SIG-M5 treated with dmso at 0.1 percent for 504 hours (cell line): ENCODE results near the gene RDH5.

ENCODE experiments used
- DNase-seq: peaks from one replicate; lab custom pipeline; 2025; ENCODE audit not compliant: unreplicated experiment; lab: John Stamatoyannopoulos, UW

The RDH5 gene

DNA sequence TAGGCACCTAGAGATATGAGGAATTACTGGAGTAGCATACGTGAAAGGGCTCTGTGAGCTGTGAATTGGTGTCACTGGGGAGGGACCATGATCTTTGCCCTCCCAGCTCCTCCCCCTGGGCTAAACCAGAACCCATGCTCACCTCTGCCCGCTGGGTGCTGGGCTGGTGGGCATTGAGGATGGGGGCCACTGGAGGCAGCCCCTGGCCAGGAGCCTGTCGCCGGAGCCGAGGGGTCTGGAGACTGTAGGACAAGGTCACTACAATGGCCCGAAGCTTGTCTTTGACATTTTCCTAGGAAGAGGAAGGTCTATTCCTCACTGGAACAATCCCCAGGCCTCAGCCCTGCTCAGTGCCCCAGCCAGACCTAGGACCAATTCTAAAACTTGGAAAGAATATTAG lies 24.1 kb upstream of the RDH5 start:
- no peak for DNase-seq

DNA sequence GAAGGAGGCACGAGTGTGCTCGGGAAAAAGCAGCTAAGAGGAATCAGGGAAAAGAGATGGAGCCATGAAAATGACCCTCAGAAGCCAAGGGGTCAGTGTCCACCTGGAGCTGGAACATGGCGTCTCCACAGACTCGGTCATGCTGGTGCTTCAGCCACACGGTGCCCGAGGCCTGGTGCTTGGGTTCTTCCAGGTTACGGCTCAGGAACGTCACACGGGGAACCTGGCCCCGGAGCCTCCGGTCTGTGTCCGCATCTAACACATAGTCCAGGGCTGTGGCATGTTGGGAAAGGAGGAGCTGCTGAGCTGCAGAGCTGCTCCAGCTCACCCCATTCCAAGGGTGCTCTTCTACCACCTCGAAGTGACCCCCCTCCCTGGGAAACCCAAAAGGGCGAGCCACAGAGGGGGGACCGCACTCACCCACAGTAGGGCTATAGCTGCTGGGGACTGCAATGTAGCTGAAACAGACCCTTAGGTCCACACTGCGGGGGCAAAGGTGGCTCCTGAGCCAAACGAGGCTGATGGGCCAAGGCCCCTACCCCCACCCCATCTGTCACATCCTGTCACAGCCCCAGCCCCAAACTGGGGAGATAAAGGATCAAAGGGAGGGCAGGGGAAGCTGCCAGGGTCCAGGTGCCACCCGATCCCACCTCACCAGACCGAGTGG lies 23.3 kb upstream of the RDH5 start:
- no peak for DNase-seq

DNA sequence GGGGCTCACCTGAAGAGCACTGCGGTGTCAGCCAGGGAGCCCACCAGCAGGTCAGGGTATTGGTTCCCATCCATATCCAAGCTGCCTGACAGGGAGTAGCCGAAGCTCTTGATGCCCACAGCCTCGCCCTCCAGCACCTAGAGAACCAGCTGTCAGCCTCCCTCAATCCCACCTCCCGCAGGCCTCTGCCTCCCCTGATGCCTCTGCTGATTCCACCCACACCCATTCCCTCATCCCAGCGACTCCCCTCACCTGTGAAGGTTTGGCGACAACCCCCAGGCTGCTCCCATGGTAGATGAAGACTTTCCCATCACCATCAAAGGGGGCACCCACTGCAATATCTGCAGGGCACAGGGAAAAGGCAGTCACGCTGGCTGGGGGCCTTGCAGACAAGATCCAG lies 22.5 kb upstream of the RDH5 start:
- DNase-seq: no peak

DNA sequence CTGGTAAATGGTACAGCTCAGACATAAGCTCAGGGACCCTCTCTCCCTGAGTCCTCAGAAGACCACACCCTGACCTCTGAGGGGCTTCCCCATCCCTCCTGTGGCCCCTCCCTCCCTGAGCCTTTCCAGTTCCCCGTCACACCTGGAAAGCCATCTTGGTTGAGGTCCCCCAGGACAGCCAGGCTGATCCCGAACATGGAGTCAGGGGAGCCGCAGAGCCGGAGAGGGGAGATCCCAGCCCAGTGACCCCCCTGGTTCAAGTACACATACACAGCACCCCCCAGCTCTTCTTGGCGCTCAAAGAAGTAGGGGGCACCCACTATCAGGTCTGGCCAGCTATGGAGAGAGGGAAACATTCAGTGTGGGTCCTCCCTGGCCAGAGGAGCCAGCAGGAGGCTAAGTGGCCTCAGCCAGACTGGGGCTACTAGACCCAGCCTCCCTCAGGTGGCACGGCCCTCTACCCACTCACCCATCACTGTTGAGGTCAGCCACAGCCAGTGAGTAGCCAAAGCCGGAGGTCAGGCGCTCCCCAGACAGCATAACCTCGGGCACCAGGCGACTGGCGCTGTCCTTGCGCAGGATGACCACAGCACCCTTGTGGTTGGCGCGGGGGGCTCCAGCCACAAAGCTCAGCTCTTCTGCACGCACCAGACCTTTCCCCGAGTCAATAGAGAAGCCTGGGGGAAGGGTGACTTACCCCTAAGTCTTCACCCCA lies 21.8 kb upstream of the RDH5 start:
- no peak for DNase-seq

DNA sequence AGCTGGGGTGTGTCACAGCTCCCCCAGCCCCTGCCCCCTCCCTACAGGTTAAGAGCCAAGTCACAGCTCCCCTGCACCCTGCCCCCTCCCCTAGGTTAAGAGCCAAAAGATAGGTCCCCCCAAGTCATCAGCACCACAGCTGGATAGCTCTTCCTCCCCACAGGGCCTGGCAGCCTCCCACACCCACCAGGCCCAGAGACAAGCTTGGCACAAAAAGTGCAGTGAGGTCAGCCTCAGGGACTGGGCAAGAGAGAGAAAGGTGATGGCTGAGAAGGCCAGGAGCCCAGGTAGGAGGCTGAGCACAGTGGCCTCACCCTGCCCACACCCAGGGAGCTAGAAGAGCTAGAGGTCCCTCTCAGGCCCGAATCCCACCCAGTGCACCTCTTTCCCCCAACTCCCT lies 21.2 kb upstream of the RDH5 start:
- DNase-seq: no peak

DNA sequence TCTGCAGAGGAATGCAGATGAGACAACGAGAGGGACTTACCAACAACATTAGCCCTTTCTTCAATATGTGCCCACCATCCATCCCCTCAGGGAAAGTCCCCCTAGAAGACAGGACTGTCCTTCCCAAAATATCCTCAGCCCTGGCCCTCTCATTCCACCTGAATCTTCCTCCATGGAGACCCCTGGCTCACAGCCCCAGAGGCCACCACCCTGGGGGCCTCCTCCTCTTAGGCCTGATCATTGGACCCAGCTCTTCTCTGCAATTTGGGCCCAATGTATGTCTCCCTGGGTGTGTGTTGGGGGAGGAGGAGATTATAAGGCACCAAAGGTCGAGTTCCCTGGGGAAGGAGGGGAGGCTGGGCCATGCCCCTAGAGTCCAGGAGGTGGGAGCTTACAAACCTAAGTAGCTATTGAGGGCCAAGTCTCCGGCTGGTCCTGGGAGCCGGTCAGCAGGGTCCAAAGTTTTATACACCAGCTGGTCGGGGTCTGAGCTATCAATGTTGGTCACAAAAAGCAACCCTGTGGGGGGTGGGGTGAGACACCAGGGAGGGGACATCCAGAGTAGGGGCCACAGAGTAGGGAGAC lies 20.6 kb upstream of the RDH5 start:
- no peak for DNase-seq

DNA sequence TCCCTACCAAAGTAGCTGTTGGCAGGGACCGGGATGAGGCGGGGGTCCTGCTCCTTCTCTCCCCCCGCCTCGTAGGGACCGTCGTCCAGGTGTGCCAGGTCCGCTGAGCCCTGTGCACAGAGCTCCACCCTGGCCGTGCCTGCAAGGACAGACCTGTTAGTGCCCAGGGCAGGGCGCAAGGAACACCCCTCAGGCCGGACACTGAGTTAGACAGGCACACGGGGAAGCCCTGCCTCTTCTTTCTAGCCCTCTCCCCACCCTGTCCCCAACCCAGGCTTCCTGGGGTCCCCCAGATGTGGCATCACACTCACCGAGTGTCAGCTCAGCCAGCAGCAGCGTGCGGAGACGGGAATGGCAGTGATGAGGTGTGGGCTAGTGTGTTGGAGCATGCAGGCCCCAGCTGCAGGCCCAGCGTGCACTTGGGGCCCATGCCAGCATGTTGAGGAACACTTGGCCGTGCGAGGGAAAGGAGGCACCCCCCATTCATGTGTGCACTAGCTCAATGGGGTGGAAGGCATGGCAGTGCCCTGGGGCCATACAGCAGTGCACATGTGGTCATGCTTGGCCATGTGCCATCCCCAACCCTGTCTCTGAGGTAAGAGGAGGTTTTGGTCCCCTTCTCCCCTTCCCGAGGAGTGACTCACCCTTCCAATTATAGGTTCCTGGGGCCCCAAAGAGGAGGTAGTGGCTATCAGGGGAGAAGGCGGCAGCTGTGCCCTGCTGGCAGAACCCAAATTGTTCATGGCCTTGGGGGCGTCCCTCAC lies 19.8 kb upstream of the RDH5 start:
- DNase-seq: peak; percentile 55

DNA sequence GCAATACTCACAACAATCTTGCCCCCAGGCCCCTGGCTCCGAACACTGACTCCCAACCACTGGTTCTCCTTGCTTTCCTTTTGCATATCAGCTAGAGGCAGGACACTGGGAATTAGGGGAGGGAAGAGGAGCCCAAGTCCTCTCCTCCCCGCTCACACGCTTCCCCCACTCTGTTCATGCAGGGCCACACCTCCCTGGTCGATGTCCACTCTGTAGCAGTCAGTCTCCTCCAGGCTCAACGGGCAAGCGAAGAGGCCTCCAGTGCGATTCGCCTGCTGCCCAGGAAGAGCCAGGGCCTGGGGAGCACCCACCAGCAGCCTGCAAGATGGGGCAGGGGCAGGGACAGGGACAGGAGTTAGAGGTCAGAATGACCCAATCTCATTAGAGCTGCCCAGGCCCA lies 17.3 kb upstream of the RDH5 start:
- no peak for DNase-seq

DNA sequence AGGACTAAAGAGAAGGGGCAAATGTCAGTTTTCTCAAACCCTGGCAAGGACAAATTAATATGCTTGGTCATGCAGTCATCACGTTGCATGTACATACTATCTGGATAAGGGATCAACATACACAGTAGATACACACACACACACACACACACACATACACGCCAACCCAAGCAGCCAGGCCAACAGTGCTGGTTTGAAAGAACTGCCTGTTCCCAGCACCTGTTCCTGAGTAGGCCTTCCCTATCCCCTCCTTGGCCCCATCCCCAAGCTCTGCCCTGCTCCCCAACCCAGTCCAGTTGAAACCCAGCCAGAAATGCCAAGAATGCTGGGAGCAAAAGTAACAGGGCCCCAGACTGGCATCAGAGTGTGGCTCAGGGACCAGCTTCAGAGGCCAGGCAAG lies 16.9 kb upstream of the RDH5 start:
- no peak for DNase-seq

DNA sequence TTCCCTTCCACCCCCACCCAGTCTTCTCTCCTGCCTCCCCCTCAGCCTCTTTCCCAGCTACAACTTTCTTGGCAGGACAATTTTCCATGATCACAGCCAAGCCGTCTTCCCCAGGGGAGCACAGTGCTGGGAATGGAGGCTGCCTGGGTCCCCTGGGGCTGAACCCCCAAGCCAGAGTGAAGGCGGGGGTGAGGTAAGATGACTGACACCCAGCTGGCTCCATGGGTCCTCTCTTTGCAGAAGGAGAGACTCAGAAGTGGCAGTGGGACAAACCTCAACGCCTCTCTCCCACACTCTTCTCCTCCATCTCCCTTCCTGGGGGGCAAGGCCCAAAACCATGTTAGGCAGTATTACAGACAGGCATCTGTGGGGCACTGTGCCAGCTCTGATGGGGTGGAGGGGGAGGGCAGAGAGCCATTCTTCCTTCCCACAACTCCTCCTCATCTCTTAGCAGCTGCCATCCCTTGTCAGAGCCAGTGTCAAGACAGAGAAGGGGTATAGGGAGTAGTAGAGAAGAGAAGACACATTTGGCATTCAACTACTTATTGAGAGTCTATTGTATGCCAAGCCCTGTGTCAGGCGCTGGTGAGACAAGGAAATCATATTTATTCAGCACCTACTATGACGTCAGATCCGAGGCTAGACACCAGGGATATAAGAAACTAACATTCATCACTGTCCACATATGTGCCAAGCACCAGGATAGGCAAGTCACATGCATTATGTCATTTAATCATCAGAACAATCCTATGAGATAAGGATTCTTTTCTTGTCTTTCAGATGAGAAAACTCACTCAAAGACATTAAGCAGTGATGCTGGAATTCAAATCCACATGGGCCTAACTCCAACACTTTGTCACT lies 16.1 kb upstream of the RDH5 start:
- no peak for DNase-seq

DNA sequence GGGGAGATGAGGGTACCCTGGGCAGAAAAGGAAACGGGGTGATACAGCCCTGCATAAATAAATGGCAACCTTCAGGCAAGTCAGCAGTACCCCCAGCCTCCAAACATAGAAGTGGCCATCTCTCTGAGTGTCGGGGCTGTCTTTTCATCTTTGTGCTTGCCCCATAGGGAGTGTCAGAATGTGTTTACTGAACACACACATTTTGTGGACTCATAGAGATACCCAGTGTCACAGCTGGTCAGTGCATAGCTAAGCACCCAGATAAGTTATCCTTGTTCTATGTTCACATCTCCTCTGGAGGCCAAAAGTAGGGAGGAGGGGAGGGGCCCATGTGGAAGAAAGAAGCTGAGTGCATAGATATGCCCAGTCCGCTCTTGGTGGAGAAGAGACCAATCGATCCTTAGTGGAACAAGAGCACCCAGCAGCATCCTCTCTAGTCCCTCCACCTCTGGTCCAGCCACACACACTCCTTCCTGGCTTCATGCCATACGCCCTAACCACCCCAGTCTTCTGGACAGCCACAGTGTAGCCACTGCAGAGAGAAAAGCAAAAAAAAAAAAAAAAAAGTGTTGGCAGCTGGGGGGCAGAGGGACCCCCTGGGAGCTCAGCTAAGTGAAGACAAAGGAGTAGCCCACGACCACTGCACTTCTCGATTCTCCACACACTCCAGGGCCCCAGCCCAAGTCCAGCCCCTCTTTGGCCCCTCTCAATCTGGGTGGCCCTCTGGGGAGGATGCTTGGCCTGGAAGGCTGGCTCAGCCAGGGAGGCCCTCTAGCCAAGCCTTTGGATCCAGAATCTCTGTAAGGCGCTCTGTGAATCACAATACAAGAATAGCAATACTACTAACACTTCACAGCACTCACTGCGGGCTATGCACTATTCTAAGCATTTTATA lies 15.1 kb upstream of the RDH5 start:
- DNase-seq: no peak

DNA sequence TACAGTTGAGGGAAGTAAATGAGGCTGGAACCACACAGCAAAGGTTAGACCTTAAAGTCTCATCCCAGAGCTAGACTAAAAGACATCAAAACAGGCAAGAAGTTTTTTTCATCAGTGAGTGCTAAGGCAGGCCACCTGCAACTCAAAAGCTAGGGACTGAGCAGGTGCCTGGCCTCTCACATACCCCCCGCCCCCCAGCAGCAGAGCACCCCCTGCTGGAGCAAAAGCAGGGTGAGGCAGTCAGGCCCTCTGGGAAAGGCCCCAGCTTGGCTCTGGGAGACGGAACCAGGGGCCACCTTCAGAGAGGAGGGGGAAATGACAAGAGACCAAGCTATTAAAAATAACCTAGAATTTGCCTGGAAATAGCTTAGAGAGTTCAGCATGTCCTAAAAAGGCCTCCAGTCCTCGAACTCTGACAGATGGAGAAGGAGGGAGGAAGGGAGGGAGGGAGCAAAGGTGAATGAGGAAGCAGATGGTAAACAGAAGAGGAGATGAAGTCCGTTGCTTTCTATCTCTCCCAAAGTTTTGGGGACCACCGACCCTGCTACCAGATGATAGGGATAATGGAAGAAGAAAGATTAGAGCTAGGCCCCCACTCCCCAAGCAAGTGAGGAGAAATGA lies 14.3 kb upstream of the RDH5 start:
- no peak for DNase-seq

DNA sequence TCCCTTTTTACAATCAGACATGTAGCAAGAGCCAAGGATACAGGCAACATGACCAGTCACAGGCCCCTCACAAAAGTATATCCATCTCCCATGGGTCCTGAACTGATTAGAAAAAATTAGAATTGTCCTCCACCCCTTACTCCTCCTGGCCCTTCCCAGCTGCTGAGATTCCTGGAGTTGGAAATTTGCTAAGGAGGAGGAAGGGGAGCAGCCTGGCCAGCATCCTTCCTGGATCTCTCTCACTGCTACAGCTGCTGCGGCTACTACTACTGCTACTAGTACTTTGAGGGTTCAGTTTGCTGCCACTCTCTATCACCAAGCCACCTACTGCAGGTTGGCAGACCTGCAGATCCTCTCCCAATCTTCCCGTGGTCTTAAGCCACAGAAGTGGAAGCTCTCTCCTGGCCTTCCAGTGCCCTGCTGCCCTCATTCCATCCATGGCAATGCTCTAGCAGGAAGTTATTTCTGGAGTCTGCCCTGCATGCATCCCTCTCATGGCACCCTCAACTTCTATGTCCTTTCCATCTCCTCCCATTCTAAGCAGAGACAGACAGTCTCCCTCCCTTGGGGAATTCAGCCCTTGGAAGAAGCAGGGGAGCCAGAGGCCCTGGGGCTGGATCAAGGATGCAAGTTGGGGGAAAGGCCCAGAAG lies 13.5 kb upstream of the RDH5 start:
- no peak for DNase-seq

DNA sequence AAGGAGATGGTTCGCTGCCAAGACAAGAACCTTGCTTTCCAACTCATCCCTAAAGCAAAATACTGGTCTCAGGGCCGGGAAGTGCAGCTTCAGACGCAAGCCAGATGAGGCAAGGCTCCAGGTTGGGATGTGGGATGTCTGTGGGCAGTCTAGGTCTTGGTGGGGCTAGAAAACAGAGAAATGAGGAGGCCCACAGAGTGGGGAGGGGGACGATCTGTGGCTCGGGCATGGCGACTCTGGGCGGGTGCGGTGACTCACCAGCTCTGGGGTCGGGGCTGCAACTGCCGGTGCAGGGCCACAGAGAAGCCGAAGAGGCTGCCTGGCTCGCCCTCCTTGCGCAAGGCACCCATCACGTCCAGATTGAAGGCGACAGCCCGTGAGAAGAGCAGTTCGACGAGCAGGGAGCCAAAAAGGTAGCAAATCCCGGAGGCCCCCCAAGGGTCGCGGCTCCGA lies 12.9 kb upstream of the RDH5 start:
- peak; percentile 70 for DNase-seq

DNA sequence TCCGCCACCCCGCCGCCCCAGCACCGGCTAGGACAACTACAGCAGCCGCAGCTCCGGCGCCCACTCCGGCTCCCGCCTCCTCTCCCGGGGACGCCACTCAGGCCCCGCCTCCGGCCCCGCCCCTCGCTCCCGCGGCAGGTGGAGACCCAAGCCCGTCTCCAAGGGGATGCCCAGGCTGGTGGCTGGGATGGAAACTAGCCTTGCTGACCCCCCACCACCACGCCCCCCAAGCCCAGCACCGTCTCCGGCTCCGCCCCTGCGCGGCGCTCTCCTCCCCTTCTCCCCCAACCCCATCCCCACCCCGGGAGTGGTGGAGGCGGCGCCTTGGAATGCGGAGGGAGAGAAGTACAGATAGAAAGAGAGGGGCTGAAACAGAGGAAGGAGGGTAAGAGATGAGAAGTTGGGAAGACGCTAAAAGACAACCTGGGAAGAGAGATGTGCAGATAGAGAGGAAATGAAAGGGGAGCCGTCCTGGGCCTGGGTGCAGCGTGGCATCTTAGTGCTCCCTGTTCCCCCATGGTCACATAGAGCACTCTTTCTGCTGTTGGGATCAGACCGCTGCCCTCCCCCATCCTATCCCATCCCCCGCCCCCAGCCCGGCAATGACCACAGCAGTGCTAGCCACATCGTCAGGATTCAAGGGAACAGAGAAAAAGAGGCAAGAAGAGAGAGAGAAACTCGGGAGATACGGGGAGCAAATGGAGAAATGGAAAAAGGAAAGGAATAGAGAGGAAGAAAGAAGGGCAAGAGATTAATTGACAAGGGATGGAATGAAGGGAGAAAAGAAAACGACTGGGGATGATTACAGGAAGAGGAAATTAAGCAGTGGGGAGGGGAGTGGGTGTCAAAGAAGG lies 12.1 kb upstream of the RDH5 start, which contains the start of gene ITGA7:
Gene ITGA7 (minus strand): TSS at position 64 of the 854 bp plus-strand sequence. CDS start 222 bp downstream, outside the sequence.
- no peak for DNase-seq

DNA sequence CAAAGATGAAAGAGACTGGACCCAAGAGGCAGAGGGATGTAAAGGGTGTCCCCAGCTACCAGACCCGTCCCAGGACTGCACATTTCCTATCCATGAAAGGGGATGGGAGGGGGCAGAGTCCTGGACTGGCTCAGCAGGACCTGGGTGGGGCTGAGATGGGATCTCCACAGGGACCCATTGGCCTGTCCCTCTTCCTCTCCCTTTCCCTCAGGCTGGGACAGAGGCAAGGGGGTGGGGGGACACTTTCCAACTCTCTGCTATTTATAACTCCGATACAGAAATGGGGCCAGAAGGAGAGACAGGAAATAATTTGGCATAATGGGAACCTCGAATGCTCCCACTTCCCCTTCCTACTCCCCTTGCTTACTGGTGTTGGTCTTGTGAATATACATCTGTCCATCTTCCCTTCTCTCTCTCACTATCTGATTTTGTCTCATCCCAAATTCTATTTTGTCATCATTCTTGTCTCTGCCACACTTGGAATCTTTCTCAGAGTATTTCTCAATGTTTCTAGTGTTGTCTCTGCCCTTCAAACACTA lies 11.4 kb upstream of the RDH5 start:
- peak; percentile 33 for DNase-seq

DNA sequence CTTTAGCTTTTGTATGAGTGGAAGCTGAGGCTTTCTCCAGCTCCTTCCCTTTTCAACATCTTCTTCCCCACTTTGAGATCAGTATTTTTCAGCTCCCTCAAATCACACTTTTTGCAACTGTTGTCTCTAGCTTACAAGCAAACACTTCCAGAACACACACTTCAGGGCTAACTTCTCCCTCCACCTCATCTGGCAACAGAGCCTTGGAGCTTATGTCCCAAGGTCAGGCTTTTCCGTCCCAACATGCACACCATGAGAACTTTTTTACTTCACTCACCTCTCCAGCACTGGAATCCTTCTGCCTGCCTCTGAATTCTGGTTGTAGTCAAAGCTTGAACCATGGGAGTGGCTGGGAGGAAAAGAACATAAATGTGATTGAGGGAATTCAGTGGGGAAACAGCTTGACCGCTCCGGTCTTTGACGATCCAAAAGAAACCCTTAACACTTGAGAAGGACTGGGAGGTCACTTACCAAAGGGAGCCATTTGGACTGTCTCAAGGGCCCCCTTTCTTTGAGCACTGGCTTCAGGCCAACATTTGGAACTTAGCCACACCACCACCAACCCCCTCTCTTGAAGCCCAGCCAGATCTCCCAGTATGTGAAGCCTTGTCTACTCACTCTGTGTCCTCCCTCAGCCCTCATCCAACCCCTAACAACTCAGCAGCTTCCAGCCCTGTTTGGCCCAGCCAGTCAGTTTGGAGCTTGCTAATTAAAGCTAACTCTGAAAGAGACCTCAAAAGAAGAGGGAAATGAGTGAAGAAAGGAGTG lies 8.2 kb upstream of the RDH5 start:
- DNase-seq: no peak
